HEK293 (cell line): ENCODE data around the gene CXorf66.

Experiments
- CTCF ChIP-seq: fragments of 450-650 bp; formaldehyde crosslinking; IDR thresholded peaks from 2 replicates; pipeline ENCODE4 v1.5.1; 2016; ENCODE audit warnings: missing biosample characterization, missing genetic modification characterization
- ZBTB8A ChIP-seq: fragments of 450-650 bp; formaldehyde crosslinking; IDR thresholded peaks from 2 replicates; pipeline ENCODE4 v1.5.1; 2016; ENCODE audit warnings: missing biosample characterization, missing genetic modification characterization
- ZNF184 ChIP-seq: fragments of 450-650 bp; IDR thresholded peaks from 2 replicates; pipeline ENCODE4 v1.5.1; 2018; ENCODE audit warnings: missing biosample characterization, mild to moderate bottlenecking, missing genetic modification characterization

- TF ChIP-seq CTCF (tag by site-specific recombination): no peak
- TF ChIP-seq ZNF184 (tag by site-specific recombination): no peak
- TF ChIP-seq ZBTB8A: no peak
Measured at GRCh38 chrX:139971394-139971749, 6.1 kb upstream of the CXorf66 start.
